Right cardiac atrium (tissue), 5 donors: Measurements from ENCODE around the gene IL18R1. TPM values are rescaled to one million over a fixed set of nuclear protein-coding genes. Genes with fewer than 3 reads are reported as not detected.
A peak's percentile ranks its signal among the peaks of the same experiment; 100 is the strongest.

ENCODE experiments used
- ATAC-seq, 2 donors: fragments of 200-7000 bp; cut with Tn5 transposase; one replicate each; pipeline versions ENCODE4 v1.8.0 to v1.9.1; 2020; ENCODE audit warnings: moderate library complexity in 2 of 2, mild to moderate bottlenecking in 1 of 2
- DNase-seq, 3 donors: peaks; one replicate each; pipeline ENCODE4 v3.0.0-alpha.2; 2020
- H3K27ac ChIP-seq: one replicate; pipeline ENCODE4 v1.5.1; 2013; ENCODE audit warnings: mild to moderate bottlenecking, low read length, control low read depth, moderate library complexity
- H3K27me3 ChIP-seq: one replicate; pipeline ENCODE4 v1.6.1; 2013; ENCODE audit not compliant: control insufficient read depth, insufficient read depth
- H3K4me1 ChIP-seq: one replicate; pipeline ENCODE4 v1.6.1; 2013; ENCODE audit warnings: low read length; ENCODE audit not compliant: control insufficient read depth, insufficient read depth
- H3K4me3 ChIP-seq: one replicate; pipeline ENCODE4 v1.5.1; 2013; ENCODE audit warnings: low read length, control low read depth
- H3K9me3 ChIP-seq: one replicate; pipeline ENCODE4 v1.6.1; 2013; ENCODE audit warnings: low read length; ENCODE audit not compliant: control insufficient read depth
- WGBS: extraction: QIAGEN DNeasy Blood & Tissue Kit; methylation state at CpG from one replicate; pipeline ENCODE4 v1.1.7; 2013; 5-methylcytosine and 5-hydroxymethylcytosine counted together
- intact Hi-C, 4 donors: fragments of 100-400 bp; cut with DNase I; formaldehyde crosslinking; loops; one replicate each; pipeline versions ENCODE4 v1.11.0 to v1.14.0; 2022 to 2023
- long read RNA-seq, 4 donors: library from polyadenylated mRNA; unstranded; transcript quantifications; one replicate each; pipeline ENCODE4 v2.0.0, GENCODE V29; 2020 to 2021
- polyA plus RNA-seq: library from polyadenylated mRNA; stranded (reverse); fragments of 200-250 nt; gene quantifications from one replicate; pipeline ENCODE4 v1.2.3, GENCODE V29; 2013
- total RNA-seq, 4 donors: library from RNA; stranded (reverse); fragmentation: NEBNext Ultra II Directional; extraction: Animal tissue kit (Norgen Biotek cat#: 25700); gene quantifications; one replicate each; pipeline ENCODE4 v1.2.1, GENCODE V29; 2021
- donor health status: healthy with polysubstance abuse.
- donor health status: DM: no; HTN: yes; CAD: no.
- donor health status: DM: no; HTN: no; CAD: no.
- donor health status: DM: no; HTN: yes; CAD: no; lungs with severe emphysema.
- donor health status: DM: yes; HTN: yes; CAD: no.

IL18R1 gene
- total RNA-seq (1 to 10 TPM; 2.7 to 8.1 (median 4.0) TPM), polyA plus RNA-seq (2.2 TPM)
- long read RNA-seq, donor 1, partial matches to known transcripts = 1 of 10 reads
- long read RNA-seq, donor 1, other reads (novel, unspliced or antisense) = 7 of 10 reads
- long read RNA-seq, donor 2, partial matches to known transcripts = 1 of 1 reads
- long read RNA-seq, donor 2, other reads (novel, unspliced or antisense) = 0 of 1 reads
- long read RNA-seq, donor 3, partial matches to known transcripts = 2 of 17 reads
- long read RNA-seq, donor 3, other reads (novel, unspliced or antisense) = 12 of 17 reads
- long read RNA-seq, donor 4 = 0 reads

- peak within 1 kb of the TSS; percentile 74 for H3K4me3 ChIP-seq
- no peaks in the 10 kb centered on the region for H3K4me1 ChIP-seq
- 2% methylated on average over 69 of the region's 69 CpGs for WGBS
- intact Hi-C loops = loop anchor here in 3 of 4 donors (5.0 to 10.0 kb wide), 3 partner anchors 101 to 351 kb away; no protein-coding TSS in a partner anchor
- DNase-seq = peak; percentile 87 to 94 (median 93)
- H3K27me3 ChIP-seq = no peaks in the 10 kb centered on the region
- no peaks in the 10 kb centered on the region for H3K9me3 ChIP-seq
- peak within 1 kb of the TSS; percentile 42 for H3K27ac ChIP-seq
- peak; percentile 99 for ATAC-seq
These were observed at the start of gene IL18R1 for GRCh38 chr2:102355526-102356380. Gene IL18R1 (plus strand): TSS chr2:102355796. CDS start chr2:102362661, 6,865 bp downstream.

GRCh38 chr2:102306125-102306524 lies 49.5 kb upstream of the IL18R1 start:
- intact Hi-C loops = no loop called here
- peaks cover 5% of the 10 kb centered on the region for H3K27me3 ChIP-seq
- DNase-seq (no peak), ATAC-seq (no peak)
- H3K9me3 ChIP-seq = no peaks in the 10 kb centered on the region
- no peak overlapping the region for H3K4me3 ChIP-seq
- peaks cover 2% of the 10 kb centered on the region for H3K4me1 ChIP-seq
- 81% methylated on average over 1 of the region's 1 CpG for WGBS
- H3K27ac ChIP-seq = no peak overlapping the region

- Histone ChIP-seq H3K27ac (no peak within 1 kb of the TSS), H3K4me1 (no peaks in the 10 kb centered on the region), H3K4me3 (no peak within 1 kb of the TSS), H3K27me3 (peaks cover 5% of the 10 kb centered on the region), H3K9me3 (no peaks in the 10 kb centered on the region)
- no peak for ATAC-seq
- no peak for DNase-seq
- intact Hi-C loops = no loop called here
- WGBS = 64% methylated on average over 5 of the region's 5 CpGs
These were observed 44.5 kb upstream of the IL18R1 start, which contains the start of gene IL1RL1 for GRCh38 chr2:102310964-102311640. Gene IL1RL1 (plus strand): TSS chr2:102311563. CDS start chr2:102338265, 26,702 bp downstream.

GRCh38 chr2:102313025-102313424 lies 42.6 kb upstream of the IL18R1 start:
- Histone ChIP-seq H3K4me3 (no peak overlapping the region), H3K27me3 (peaks cover 5% of the 10 kb centered on the region), H3K4me1 (no peaks in the 10 kb centered on the region), H3K9me3 (no peaks in the 10 kb centered on the region), H3K27ac (no peak overlapping the region)
- WGBS = 67% methylated on average over 2 of the region's 2 CpGs
- intact Hi-C loops = no loop called here
- ATAC-seq = peak in 1 of 2 donors; percentile 70
- no peak for DNase-seq

- DNase-seq = no peak
- no peak overlapping the region for H3K4me3 ChIP-seq
- no peaks in the 10 kb centered on the region for H3K4me1 ChIP-seq
- ATAC-seq = no peak
- intact Hi-C loops = no loop called here
- WGBS = 83% methylated on average over 8 of the region's 8 CpGs
- no peaks in the 10 kb centered on the region for H3K9me3 ChIP-seq
- peaks cover 3% of the 10 kb centered on the region for H3K27me3 ChIP-seq
- no peak overlapping the region for H3K27ac ChIP-seq
These were observed 42.1 kb upstream of the IL18R1 start for GRCh38 chr2:102313471-102313870.

- H3K27ac ChIP-seq = no peak overlapping the region
- no peak for DNase-seq
- intact Hi-C loops = no loop called here
- H3K27me3 ChIP-seq = no peaks in the 10 kb centered on the region
- H3K4me1 ChIP-seq = no peaks in the 10 kb centered on the region
- WGBS = 70% methylated on average over 3 of the region's 3 CpGs
- peak in 1 of 2 donors; percentile 48 for ATAC-seq
- no peak overlapping the region for H3K4me3 ChIP-seq
- no peaks in the 10 kb centered on the region for H3K9me3 ChIP-seq
These were observed 41.6 kb upstream of the IL18R1 start for GRCh38 chr2:102313950-102314349.

GRCh38 chr2:102315921-102316320 lies 39.7 kb upstream of the IL18R1 start:
- H3K4me3 ChIP-seq = no peak overlapping the region
- DNase-seq (no peak), ATAC-seq (peak in 1 of 2 donors; percentile 84)
- no peaks in the 10 kb centered on the region for H3K4me1 ChIP-seq
- intact Hi-C loops = no loop called here
- no peaks in the 10 kb centered on the region for H3K27me3 ChIP-seq
- H3K9me3 ChIP-seq = no peaks in the 10 kb centered on the region
- H3K27ac ChIP-seq = no peak overlapping the region
- 72% methylated on average over 2 of the region's 2 CpGs for WGBS

- H3K4me1 ChIP-seq = peaks cover 3% of the 10 kb centered on the region
- H3K4me3 ChIP-seq = no peak overlapping the region
- no peaks in the 10 kb centered on the region for H3K9me3 ChIP-seq
- 31% methylated on average over 2 of the region's 2 CpGs for WGBS
- no peaks in the 10 kb centered on the region for H3K27me3 ChIP-seq
- no peak overlapping the region for H3K27ac ChIP-seq
- no peak for ATAC-seq
- no peak for DNase-seq
- intact Hi-C loops = no loop called here
These were observed 37.9 kb upstream of the IL18R1 start for GRCh38 chr2:102317715-102318114.

- 93% methylated on average over 2 of the region's 2 CpGs for WGBS
- Histone ChIP-seq H3K27ac (no peak overlapping the region), H3K9me3 (no peaks in the 10 kb centered on the region), H3K27me3 (no peaks in the 10 kb centered on the region), H3K4me1 (peaks cover 3% of the 10 kb centered on the region), H3K4me3 (no peak overlapping the region)
- intact Hi-C loops = no loop called here
- no peak for ATAC-seq
- DNase-seq = no peak
These were observed 37.2 kb upstream of the IL18R1 start for GRCh38 chr2:102318437-102318836.

GRCh38 chr2:102321941-102322719 lies 33.5 kb upstream of the IL18R1 start:
- peak in 1 of 2 donors; percentile 51 for ATAC-seq
- H3K4me1 ChIP-seq = peaks cover 3% of the 10 kb centered on the region
- no peaks in the 10 kb centered on the region for H3K9me3 ChIP-seq
- no peak for DNase-seq
- H3K27me3 ChIP-seq = no peaks in the 10 kb centered on the region
- 38% methylated on average over 6 of the region's 6 CpGs for WGBS
- intact Hi-C loops = no loop called here
- no peak overlapping the region for H3K4me3 ChIP-seq
- no peak overlapping the region for H3K27ac ChIP-seq
